Bronchial epithelial cell (primary cell): ENCODE results near the gene SHANK2. TPM values are rescaled to one million over a fixed set of nuclear protein-coding genes. Genes with fewer than 3 reads are reported as not detected.

ENCODE experiments used
- DNase-seq: peaks from one replicate; pipeline ENCODE4 v3.0.0-alpha.2; 2010; ENCODE audit warnings: low read depth
- FAIRE-seq: peaks from 2 replicates; lab custom pipeline; 2011; peaks lifted over from hg19 to GRCh38; lab: Jason Lieb, UNC
- H3K27me3 ChIP-seq: 2 replicates; pipeline ENCODE4 v1.5.1; 2011; ENCODE audit warnings: low read length; ENCODE audit not compliant: control insufficient read depth, insufficient read depth
- H3K36me3 ChIP-seq: 2 replicates; pipeline ENCODE4 v1.5.1; 2011; ENCODE audit warnings: low read length; ENCODE audit not compliant: control insufficient read depth, insufficient read depth
- H3K4me3 ChIP-seq: 2 replicates; pipeline ENCODE4 v1.5.1; 2011; ENCODE audit warnings: mild to moderate bottlenecking, low read depth, low read length, control low read depth
- total RNA-seq: library from RNA; depleted of rRNA; stranded (reverse); fragments of >200 nt; gene quantifications from 2 replicates; pipeline ENCODE4 v1.2.1, GENCODE V29; 2014
- TF ChIP-seq, protein P1 (sequence below): IDR thresholded peaks from 2 replicates; pipeline ENCODE4 v1.5.1; 2011; ENCODE audit warnings: mild to moderate bottlenecking, moderate library complexity, low read length, control low read depth, inconsistent platforms; ENCODE audit not compliant: insufficient read depth, severe bottlenecking

SHANK2 gene
- total RNA-seq, 1 donor from 2014 or later: 6.6 TPM

DNA sequence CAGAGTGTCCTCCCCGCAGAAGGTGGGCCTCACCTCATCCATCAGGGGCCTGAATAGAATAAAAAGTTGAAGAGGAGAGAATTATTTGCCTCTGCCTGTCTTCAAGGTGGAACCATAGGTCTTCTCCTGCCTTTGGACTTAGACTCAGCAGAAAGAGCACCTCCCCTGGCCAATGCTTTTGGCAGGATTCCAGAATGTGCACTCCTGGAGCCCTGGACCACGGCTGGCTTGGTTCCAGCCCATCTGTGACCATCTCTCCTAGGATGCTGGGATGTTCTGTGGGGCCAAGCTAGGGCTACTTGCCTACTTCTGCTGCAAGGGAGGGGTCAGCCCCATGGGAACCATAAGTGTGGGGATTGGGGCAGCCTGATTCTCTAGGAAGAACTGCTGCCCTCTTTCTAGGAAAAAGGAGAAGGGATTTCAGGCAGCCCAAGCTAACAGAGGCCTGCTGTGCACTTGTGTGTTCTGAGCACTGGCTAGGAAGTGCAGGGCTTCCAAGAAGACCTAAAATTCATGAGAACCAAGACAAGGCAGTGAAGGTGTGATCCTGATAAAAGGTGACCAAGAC, 32.2 kb upstream of the SHANK2 start:
- peak overlapping the region; percentile 38 for H3K4me3 ChIP-seq
- FAIRE-seq (no peak), DNase-seq (no peak)
- TF ChIP-seq, protein P1, sequence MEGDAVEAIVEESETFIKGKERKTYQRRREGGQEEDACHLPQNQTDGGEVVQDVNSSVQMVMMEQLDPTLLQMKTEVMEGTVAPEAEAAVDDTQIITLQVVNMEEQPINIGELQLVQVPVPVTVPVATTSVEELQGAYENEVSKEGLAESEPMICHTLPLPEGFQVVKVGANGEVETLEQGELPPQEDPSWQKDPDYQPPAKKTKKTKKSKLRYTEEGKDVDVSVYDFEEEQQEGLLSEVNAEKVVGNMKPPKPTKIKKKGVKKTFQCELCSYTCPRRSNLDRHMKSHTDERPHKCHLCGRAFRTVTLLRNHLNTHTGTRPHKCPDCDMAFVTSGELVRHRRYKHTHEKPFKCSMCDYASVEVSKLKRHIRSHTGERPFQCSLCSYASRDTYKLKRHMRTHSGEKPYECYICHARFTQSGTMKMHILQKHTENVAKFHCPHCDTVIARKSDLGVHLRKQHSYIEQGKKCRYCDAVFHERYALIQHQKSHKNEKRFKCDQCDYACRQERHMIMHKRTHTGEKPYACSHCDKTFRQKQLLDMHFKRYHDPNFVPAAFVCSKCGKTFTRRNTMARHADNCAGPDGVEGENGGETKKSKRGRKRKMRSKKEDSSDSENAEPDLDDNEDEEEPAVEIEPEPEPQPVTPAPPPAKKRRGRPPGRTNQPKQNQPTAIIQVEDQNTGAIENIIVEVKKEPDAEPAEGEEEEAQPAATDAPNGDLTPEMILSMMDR: no peak
- H3K27me3 ChIP-seq: no peaks in the 10 kb centered on the region
- no peaks in the 10 kb centered on the region for H3K36me3 ChIP-seq

DNA sequence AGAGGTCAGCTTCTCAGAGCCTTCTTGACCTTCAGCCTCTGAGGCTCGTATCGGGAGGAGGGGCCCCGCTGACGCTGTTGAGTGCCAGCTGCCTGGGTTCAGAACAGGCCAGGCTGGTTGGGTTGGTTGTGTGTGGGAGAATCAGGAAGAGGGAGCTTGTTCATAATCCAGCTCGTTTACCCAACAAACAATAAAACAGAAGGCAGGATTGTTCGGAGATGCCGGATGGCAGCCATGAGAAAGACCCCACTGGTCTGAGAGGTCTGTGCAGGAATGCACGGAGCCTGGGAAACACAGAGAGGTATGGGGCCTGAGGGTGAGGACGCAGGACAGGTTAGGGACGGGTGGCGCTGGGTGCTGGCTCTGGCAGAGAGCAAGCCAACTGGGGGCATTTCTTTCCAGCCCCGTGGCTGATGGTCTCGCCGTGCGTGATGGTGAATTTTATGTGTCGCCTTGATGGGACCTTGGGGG, 31.6 kb upstream of the SHANK2 start:
- Histone ChIP-seq H3K4me3 (peak overlapping the region; percentile 38), H3K36me3 (no peaks in the 10 kb centered on the region), H3K27me3 (no peaks in the 10 kb centered on the region)
- TF ChIP-seq, protein P1: no peak
- DNase-seq (peak; percentile 74), FAIRE-seq (no peak)

DNA sequence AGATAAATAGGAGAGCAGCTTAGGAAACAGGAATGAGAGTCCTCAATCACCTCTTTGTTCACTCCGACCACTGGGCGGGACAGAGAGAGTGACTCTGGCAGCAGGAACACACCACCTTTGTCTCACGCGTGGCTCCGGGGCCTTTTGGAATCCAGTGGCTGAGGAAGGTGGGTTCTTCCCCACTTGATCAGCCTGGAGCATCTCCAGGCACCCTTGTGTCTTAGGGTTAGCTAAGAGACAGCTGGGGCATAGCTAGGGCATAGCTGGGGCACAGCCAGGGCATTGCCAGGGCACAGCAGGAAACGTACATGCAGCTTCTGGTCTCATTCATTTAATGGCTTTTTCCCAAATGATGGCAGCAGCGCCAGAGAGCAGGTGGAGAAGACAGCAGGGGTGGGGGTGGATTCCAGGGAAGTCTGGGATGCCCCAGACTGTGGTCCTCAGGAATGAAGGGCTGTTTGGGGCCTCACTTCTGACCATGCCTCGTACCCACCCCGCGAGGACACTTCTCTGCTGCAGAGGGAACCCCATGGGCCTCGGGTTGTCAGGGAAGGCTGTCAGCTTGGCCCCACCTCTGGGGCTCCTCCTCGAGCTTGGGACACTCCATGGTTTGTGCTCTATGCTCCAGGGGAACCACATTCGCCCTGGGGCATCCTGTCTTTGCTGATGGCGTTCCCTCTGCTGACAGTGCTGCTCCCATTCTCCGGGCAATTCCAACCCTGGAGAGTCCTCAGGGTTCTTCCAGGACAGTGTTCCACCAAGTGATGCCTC, 30.4 kb upstream of the SHANK2 start:
- Histone ChIP-seq H3K4me3 (no peak overlapping the region), H3K27me3 (no peaks in the 10 kb centered on the region), H3K36me3 (no peaks in the 10 kb centered on the region)
- TF ChIP-seq, protein P1: no peak
- no peak for FAIRE-seq
- no peak for DNase-seq

DNA sequence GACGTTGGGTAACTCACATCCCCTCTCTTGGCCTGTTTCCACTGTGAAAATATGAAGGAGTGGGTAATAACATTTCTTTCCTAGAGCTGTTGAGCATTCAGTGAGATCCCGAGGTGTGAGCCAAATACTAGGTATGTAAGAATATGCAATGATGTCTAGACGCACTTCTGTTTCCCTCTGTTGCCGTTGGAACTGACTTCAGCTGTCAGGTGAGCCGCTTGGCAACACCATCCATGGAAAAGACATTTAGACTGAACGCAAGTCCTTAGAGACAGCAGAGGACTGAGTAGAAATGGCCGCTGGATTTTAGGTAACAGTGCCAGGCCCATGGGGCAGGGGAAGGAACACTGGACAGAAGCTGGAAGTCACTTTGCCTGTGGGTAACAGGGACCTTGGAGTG, 29.5 kb upstream of the SHANK2 start:
- FAIRE-seq: no peak
- Histone ChIP-seq H3K36me3 (no peaks in the 10 kb centered on the region), H3K4me3 (no peak overlapping the region), H3K27me3 (no peaks in the 10 kb centered on the region)
- TF ChIP-seq, protein P1: no peak
- no peak for DNase-seq

GRCh38 chr11:71281204-71281603, 28.8 kb upstream of the SHANK2 start:
- Histone ChIP-seq H3K4me3 (no peak overlapping the region), H3K36me3 (no peaks in the 10 kb centered on the region), H3K27me3 (no peaks in the 10 kb centered on the region)
- no peak for FAIRE-seq
- DNase-seq: no peak
- TF ChIP-seq, protein P1: no peak
